Immature natural killer cell (primary cell): ENCODE data around the gene AUTS2. TPM values are rescaled to one million over a fixed set of nuclear protein-coding genes. Genes with fewer than 3 reads are reported as not detected.

Experiments
- DNase-seq, 3 donors: peaks; one replicate each; pipeline ENCODE4 v3.0.0; 2022; ENCODE audit warnings: mixed read lengths in 1 of 3
- H3K27ac Mint-ChIP-seq, 6 donors: one replicate each; pipeline ENCODE4 v1.8.0; 2020; ENCODE audit warnings: mixed read lengths in 6 of 6, mild to moderate bottlenecking in 5 of 6, inconsistent platforms in 4 of 6, moderate library complexity in 3 of 6
- H3K27me3 Mint-ChIP-seq, 3 donors: one replicate each; pipeline ENCODE4 v1.8.0; 2020 to 2021; ENCODE audit warnings: low read depth in 3 of 3, mild to moderate bottlenecking in 3 of 3, mixed read lengths in 3 of 3, moderate library complexity in 3 of 3, inconsistent platforms in 1 of 3
- H3K36me3 Mint-ChIP-seq, 3 donors: one replicate each; pipeline ENCODE4 v1.8.0; 2020; ENCODE audit warnings: mixed read lengths in 3 of 3, inconsistent platforms in 2 of 3, mild to moderate bottlenecking in 2 of 3
- H3K4me1 Mint-ChIP-seq, 2 donors: one replicate each; pipeline ENCODE4 v1.8.0; 2020; ENCODE audit warnings: inconsistent platforms in 2 of 2, mild to moderate bottlenecking in 2 of 2, mixed read lengths in 2 of 2, moderate library complexity in 1 of 2
- H3K4me3 Mint-ChIP-seq, 5 donors: one replicate each; pipeline ENCODE4 v1.8.0; 2020; ENCODE audit warnings: mild to moderate bottlenecking in 5 of 5, mixed read lengths in 5 of 5, inconsistent platforms in 3 of 5, moderate library complexity in 3 of 5
- H3K9me3 Mint-ChIP-seq, 6 donors: one replicate each; pipeline ENCODE4 v1.8.0; 2020; ENCODE audit warnings: mild to moderate bottlenecking in 6 of 6, mixed read lengths in 6 of 6, inconsistent platforms in 4 of 6, moderate library complexity in 3 of 6
- polyA plus RNA-seq, 3 donors: library from polyadenylated mRNA; unstranded; fragments of 300-500 nt; fragmentation: Illumina TruSeq; gene quantifications; one replicate each; pipeline ENCODE4 v1.2.3, GENCODE V29; 2021

AUTS2 gene
- polyA plus RNA-seq, 3 donors from 2014 or later, result 1.9 to 17.6 (median 8.0) TPM

- Mint-ChIP-seq H3K4me3 (no peak overlapping the region), H3K36me3 (no peaks in the 10 kb centered on the region), H3K27me3 (no peaks in the 10 kb centered on the region), H3K4me1 (peaks cover 5 to 8% of the 10 kb centered on the region in 2 donors), H3K9me3 (no peaks in the 10 kb centered on the region), H3K27ac (peak overlapping the region in 1 of 6 donors; percentile 13)
- DNase-seq, result no peak
These were observed 355.1 kb downstream of the AUTS2 start for GRCh38 chr7:69953136-69954067.

GRCh38 chr7:69956541-69956940 lies 358.3 kb downstream of the AUTS2 start:
- DNase-seq, result no peak
- H3K9me3 Mint-ChIP-seq, result no peaks in the 10 kb centered on the region
- H3K27me3 Mint-ChIP-seq, result no peaks in the 10 kb centered on the region
- peaks cover 5 to 8% of the 10 kb centered on the region in 2 donors for H3K4me1 Mint-ChIP-seq
- H3K27ac Mint-ChIP-seq, result no peak overlapping the region
- no peaks in the 10 kb centered on the region for H3K36me3 Mint-ChIP-seq
- H3K4me3 Mint-ChIP-seq, result no peak overlapping the region

GRCh38 chr7:69957661-69958060 lies 359.4 kb downstream of the AUTS2 start:
- Mint-ChIP-seq H3K27ac (no peak overlapping the region), H3K27me3 (peaks cover 0 to 2% (median 1%) of the 10 kb centered on the region in 3 donors), H3K9me3 (no peaks in the 10 kb centered on the region), H3K36me3 (no peaks in the 10 kb centered on the region), H3K4me3 (no peak overlapping the region), H3K4me1 (peaks cover 10 to 13% of the 10 kb centered on the region in 2 donors)
- DNase-seq, result no peak

GRCh38 chr7:69959789-69960499 lies 361.7 kb downstream of the AUTS2 start:
- peaks cover 9 to 12% of the 10 kb centered on the region in 2 donors for H3K4me1 Mint-ChIP-seq

GRCh38 chr7:69961436-69961835 lies 363.2 kb downstream of the AUTS2 start:
- Mint-ChIP-seq H3K4me1 (peaks cover 9 to 12% of the 10 kb centered on the region in 2 donors), H3K36me3 (no peaks in the 10 kb centered on the region), H3K4me3 (no peak overlapping the region), H3K27ac (no peak overlapping the region), H3K9me3 (no peaks in the 10 kb centered on the region), H3K27me3 (peaks cover 0 to 2% (median 1%) of the 10 kb centered on the region in 3 donors)
- no peak for DNase-seq

More at GRCh38 chr7:69959789-69960499, 361.7 kb downstream of the AUTS2 start:
- H3K4me3 Mint-ChIP-seq, result no peak overlapping the region
- no peak for DNase-seq
- no peak overlapping the region for H3K27ac Mint-ChIP-seq
- H3K9me3 Mint-ChIP-seq, result no peaks in the 10 kb centered on the region
- H3K36me3 Mint-ChIP-seq, result no peaks in the 10 kb centered on the region
- H3K27me3 Mint-ChIP-seq, result peaks cover 0 to 2% (median 1%) of the 10 kb centered on the region in 3 donors

- H3K27ac Mint-ChIP-seq, result peak overlapping the region in 1 of 6 donors; percentile 22
- peaks cover 0 to 4% (median 2%) of the 10 kb centered on the region in 3 donors for H3K27me3 Mint-ChIP-seq
- H3K36me3 Mint-ChIP-seq, result no peaks in the 10 kb centered on the region
- no peaks in the 10 kb centered on the region for H3K9me3 Mint-ChIP-seq
- H3K4me1 Mint-ChIP-seq, result peaks cover 9 to 13% of the 10 kb centered on the region in 2 donors
- no peak for DNase-seq
- H3K4me3 Mint-ChIP-seq, result no peak overlapping the region
These were observed 364.2 kb downstream of the AUTS2 start for GRCh38 chr7:69962186-69963065.

GRCh38 chr7:69963393-69963792 lies 365.1 kb downstream of the AUTS2 start:
- H3K27ac Mint-ChIP-seq, result no peak overlapping the region

GRCh38 chr7:69966766-69967591 lies 368.7 kb downstream of the AUTS2 start:
- no peaks in the 10 kb centered on the region for H3K36me3 Mint-ChIP-seq
- no peak for DNase-seq
- no peak overlapping the region for H3K4me3 Mint-ChIP-seq
- peaks cover 10 to 20% of the 10 kb centered on the region in 2 donors for H3K4me1 Mint-ChIP-seq
- no peak overlapping the region for H3K27ac Mint-ChIP-seq
- peaks cover 1 to 7% (median 2%) of the 10 kb centered on the region in 3 donors for H3K27me3 Mint-ChIP-seq
- no peaks in the 10 kb centered on the region for H3K9me3 Mint-ChIP-seq

More at GRCh38 chr7:69963393-69963792, 365.1 kb downstream of the AUTS2 start:
- H3K9me3 Mint-ChIP-seq, result no peaks in the 10 kb centered on the region
- H3K4me3 Mint-ChIP-seq, result no peak overlapping the region
- no peaks in the 10 kb centered on the region for H3K36me3 Mint-ChIP-seq
- H3K27me3 Mint-ChIP-seq, result peaks cover 0 to 7% (median 2%) of the 10 kb centered on the region in 3 donors
- no peak for DNase-seq
- H3K4me1 Mint-ChIP-seq, result peaks cover 10 to 20% of the 10 kb centered on the region in 2 donors

- H3K4me3 Mint-ChIP-seq, result peak overlapping the region in 1 of 5 donors; percentile 7
- no peaks in the 10 kb centered on the region for H3K9me3 Mint-ChIP-seq
- DNase-seq, result no peak
- H3K27ac Mint-ChIP-seq, result no peak overlapping the region
- H3K36me3 Mint-ChIP-seq, result no peaks in the 10 kb centered on the region
- H3K27me3 Mint-ChIP-seq, result peaks cover 0 to 5% (median 1%) of the 10 kb centered on the region in 3 donors
- peaks cover 2 to 12% of the 10 kb centered on the region in 2 donors for H3K4me1 Mint-ChIP-seq
These were observed 369.6 kb downstream of the AUTS2 start for GRCh38 chr7:69967689-69968450.

GRCh38 chr7:69968969-69969556 lies 370.8 kb downstream of the AUTS2 start:
- Mint-ChIP-seq H3K27me3 (peaks cover 0 to 5% (median 1%) of the 10 kb centered on the region in 3 donors), H3K4me1 (peaks cover 2 to 7% of the 10 kb centered on the region in 2 donors), H3K36me3 (no peaks in the 10 kb centered on the region), H3K27ac (no peak overlapping the region), H3K9me3 (no peaks in the 10 kb centered on the region), H3K4me3 (no peak overlapping the region)
- no peak for DNase-seq

- Mint-ChIP-seq H3K27ac (no peak overlapping the region), H3K36me3 (no peaks in the 10 kb centered on the region), H3K4me3 (no peak overlapping the region), H3K9me3 (peaks cover 0 to 2% (median 0%) of the 10 kb centered on the region in 6 donors), H3K27me3 (no peaks in the 10 kb centered on the region), H3K4me1 (peaks cover 0 to 6% of the 10 kb centered on the region in 2 donors)
- DNase-seq, result no peak
These were observed 383.4 kb downstream of the AUTS2 start for GRCh38 chr7:69981646-69982045.

- Mint-ChIP-seq H3K27me3 (no peaks in the 10 kb centered on the region), H3K36me3 (no peaks in the 10 kb centered on the region), H3K9me3 (no peaks in the 10 kb centered on the region), H3K27ac (no peak overlapping the region), H3K4me3 (no peak overlapping the region), H3K4me1 (peaks cover 0 to 6% of the 10 kb centered on the region in 2 donors)
- no peak for DNase-seq
These were observed 383.9 kb downstream of the AUTS2 start for GRCh38 chr7:69982197-69982596.
